ENCODE measurements around the gene DCC.

DCC gene

DNA sequence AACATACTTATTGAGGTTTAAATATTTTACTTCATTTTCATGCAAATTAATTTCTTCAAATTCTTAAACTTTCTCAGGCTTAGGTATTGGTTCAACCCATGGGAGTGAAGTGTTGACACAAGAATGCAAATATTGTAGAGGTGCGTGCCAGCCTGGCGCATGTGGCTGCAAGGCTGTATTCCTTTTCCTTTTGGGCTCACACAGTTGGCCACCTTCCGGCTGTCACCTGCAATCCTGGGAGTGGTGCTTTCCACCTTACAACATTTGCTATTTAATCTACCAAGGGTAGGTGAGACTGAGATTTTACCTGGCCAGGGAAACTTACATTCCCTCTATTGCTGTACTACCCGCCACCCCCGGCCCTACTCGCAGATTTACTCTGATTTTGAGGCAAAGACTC is 141.1 kb downstream of the DCC start:
- TF ChIP-seq, protein P1, sequence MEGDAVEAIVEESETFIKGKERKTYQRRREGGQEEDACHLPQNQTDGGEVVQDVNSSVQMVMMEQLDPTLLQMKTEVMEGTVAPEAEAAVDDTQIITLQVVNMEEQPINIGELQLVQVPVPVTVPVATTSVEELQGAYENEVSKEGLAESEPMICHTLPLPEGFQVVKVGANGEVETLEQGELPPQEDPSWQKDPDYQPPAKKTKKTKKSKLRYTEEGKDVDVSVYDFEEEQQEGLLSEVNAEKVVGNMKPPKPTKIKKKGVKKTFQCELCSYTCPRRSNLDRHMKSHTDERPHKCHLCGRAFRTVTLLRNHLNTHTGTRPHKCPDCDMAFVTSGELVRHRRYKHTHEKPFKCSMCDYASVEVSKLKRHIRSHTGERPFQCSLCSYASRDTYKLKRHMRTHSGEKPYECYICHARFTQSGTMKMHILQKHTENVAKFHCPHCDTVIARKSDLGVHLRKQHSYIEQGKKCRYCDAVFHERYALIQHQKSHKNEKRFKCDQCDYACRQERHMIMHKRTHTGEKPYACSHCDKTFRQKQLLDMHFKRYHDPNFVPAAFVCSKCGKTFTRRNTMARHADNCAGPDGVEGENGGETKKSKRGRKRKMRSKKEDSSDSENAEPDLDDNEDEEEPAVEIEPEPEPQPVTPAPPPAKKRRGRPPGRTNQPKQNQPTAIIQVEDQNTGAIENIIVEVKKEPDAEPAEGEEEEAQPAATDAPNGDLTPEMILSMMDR (IDR thresholded peaks at IDR 0.05; ENCODE audit: low read length, missing control alignments): no peak
- no peak for DNase-seq (ENCODE audit: low read depth)
- H3K4me3 ChIP-seq (replicated peaks; ENCODE audit: low read depth, low read length): no peak overlapping the region

DNA sequence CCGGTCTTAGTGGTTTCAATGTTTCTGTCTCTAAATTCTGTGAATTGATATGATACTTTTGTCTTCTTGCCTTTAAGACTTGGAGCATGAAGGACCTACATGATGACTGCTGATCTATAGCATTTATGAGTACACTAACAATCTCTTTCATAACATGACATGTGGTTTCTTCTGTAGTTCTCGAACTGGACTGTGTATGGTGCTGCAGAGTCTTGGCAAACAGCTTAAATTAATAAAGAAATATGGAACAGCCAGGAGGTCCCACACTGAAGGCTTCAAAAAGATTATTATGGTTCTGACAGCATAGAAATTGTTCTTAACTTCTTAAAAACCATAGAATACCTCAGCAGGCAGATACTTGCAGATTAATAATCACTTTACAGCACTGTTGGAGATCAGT is 145.0 kb downstream of the DCC start:
- DNase-seq (ENCODE audit: low read depth): no peak
- H3K4me3 ChIP-seq (replicated peaks; ENCODE audit: low read depth, low read length): no peak overlapping the region
- TF ChIP-seq, protein P1 (IDR thresholded peaks at IDR 0.05; ENCODE audit: low read length, missing control alignments): no peak

DNA sequence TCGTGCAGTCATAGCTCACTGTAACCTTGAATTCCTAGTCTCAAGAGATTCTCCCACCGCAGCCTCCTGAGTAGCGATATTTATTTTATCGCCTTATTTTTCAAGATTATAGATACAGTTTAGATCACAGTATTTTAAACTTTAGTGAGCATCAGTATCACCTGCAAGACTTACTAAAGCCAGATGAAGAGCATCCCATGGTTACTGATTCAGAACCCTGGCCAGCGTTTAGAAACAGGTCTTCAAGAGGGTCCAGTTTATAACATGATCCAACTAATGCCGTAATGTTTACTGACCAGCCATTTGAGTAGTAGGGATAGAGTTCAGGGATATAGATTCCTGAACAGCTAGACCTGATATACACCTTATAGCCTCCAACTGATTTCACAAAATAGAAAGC is 146.1 kb downstream of the DCC start:
- no peak for DNase-seq (ENCODE audit: low read depth)
- no peak overlapping the region for H3K4me3 ChIP-seq (replicated peaks; ENCODE audit: low read depth, low read length)
- TF ChIP-seq, protein P1 (IDR thresholded peaks at IDR 0.05; ENCODE audit: low read length, missing control alignments): no peak

DNA sequence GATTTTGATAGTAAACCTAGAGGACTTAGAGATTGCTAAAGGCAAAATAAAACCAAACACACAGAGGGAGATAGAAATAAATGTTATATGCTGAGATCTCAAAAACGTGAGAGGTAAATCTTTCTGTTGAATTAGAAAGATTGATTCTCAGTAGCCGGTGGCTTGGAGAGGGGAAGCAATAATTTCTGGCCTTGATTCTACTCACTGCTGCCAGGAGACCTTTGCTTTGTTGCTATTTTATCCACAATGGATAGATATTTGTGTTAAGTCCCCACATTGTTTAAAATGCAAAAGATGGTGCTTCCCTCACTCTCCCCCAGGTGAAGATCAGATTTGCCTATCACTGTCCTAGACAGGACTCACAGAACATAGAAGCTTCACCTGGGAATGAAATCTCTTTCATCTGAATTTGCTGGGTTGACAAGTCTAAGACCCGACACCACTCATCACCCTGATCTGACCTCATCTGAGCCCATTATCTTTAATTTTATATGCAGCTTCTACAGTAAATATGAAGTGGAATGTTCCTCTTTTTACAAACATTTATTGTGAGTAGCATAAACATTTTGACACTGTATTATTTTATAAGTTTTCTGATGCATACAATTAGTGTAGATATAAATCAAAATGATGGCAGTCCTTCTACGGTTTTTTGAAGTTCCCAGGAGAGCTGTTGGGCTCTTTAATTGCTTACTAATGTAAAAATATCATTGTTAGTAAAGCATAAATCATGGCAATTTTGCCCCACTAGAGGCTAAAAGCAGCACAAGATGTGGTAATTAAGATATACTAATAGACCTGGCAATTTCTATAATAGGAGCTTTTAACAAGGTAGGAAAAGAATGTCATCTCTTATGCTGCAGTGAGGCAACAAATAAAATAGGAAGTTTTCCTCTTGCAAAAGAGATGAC is 149.7 kb downstream of the DCC start:
- DNase-seq (ENCODE audit: low read depth): no peak
- TF ChIP-seq, protein P1 (IDR thresholded peaks at IDR 0.05; ENCODE audit: low read length, missing control alignments): no peak
- no peak overlapping the region for H3K4me3 ChIP-seq (replicated peaks; ENCODE audit: low read depth, low read length)

DNA sequence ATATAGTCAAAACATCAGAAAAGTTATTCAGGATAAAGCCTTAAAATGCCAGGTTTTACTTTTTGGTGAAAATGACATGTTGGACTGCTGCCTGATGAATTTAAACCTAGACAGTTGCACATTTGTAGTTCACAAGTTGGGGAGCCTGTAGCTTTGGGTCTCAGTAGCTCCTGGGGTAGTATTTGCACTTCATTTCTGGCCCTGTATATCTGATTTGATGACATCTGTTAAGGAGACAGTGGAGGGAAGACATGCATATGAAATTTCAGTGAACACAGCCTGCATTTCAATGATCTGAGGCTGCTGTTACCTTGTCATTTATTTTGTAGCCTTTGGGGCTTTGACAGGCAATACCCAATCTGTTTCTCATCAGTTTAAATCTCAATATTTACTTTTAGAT is 156.4 kb downstream of the DCC start:
- TF ChIP-seq, protein P1 (IDR thresholded peaks at IDR 0.05; ENCODE audit: low read length, missing control alignments): no peak
- no peak for DNase-seq (ENCODE audit: low read depth)

DNA sequence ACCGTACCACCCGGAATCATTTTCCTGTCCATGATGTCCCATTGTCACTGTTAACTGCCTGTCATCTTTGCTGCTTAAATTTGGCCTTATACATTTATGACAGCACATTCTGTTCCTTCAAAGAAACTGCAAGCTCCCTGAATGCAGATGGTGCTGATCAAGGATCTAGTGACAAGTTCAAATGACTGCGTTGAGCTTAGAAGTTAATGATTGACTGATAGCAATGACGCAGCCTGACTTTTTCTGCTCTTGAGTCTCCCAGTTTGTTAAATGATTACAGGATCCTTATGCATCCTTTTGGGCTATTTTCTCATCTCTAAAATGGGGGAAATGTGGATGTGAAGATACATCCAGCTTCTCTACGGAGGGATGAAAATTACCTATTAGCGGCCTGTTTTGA is 159.0 kb downstream of the DCC start:
- no peak overlapping the region for H3K4me3 ChIP-seq (replicated peaks; ENCODE audit: low read depth, low read length)
- DNase-seq (ENCODE audit: low read depth): no peak
- TF ChIP-seq, protein P1 (IDR thresholded peaks at IDR 0.05; ENCODE audit: low read length, missing control alignments): no peak

More for the DNA sequence above, 156.4 kb downstream of the DCC start:
- no peak overlapping the region for H3K4me3 ChIP-seq (replicated peaks; ENCODE audit: low read depth, low read length)

DNA sequence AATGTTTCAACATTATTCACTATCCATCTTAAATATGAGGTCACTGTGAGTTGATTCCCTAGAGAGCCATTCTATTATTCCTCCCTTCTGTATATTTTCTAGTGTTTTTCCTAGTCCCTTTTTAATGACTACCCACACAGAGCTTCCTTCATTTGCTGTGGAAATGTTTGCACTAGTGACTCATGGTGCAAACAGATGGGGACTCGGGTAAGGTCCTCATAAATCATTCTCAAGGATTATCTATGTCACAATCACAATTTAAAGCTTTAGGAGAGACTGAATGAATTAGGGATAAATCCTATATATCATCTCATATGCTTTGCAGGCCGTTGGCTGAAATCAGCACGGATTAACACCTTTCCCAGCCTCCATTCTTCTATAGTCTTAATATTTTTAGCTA is 159.6 kb downstream of the DCC start:
- DNase-seq (ENCODE audit: low read depth): no peak
- no peak overlapping the region for H3K4me3 ChIP-seq (replicated peaks; ENCODE audit: low read depth, low read length)
- TF ChIP-seq, protein P1 (IDR thresholded peaks at IDR 0.05; ENCODE audit: low read length, missing control alignments): no peak
